Fibroblast of lung (primary cell): ENCODE measurements around the gene ZYG11B. TPM values are rescaled to one million over a fixed set of nuclear protein-coding genes. Genes with fewer than 3 reads are reported as not detected.

Experiments
- DNase-seq, 2 donors: peaks; one replicate each; pipeline versions ENCODE4 v3.0.0 to v3.0.0-alpha.2; 2010; ENCODE audit warnings: low read depth in 2 of 2
- H2AFZ ChIP-seq: 2 replicates; pipeline ENCODE4 v1.5.1; 2012; ENCODE audit warnings: low read length, control low read depth, inconsistent platforms
- H3K27ac ChIP-seq: 2 replicates; pipeline ENCODE4 v1.5.1; 2011; ENCODE audit warnings: low read length, control low read depth; ENCODE audit not compliant: insufficient read depth
- H3K27me3 ChIP-seq: 2 replicates; pipeline ENCODE4 v1.5.1; 2011; ENCODE audit warnings: mild to moderate bottlenecking, low read length; ENCODE audit not compliant: control insufficient read depth, insufficient read depth
- H3K36me3 ChIP-seq: 2 replicates; pipeline ENCODE4 v1.5.1; 2011; ENCODE audit warnings: low read length; ENCODE audit not compliant: control insufficient read depth, insufficient read depth
- H3K4me1 ChIP-seq: 2 replicates; pipeline ENCODE4 v1.5.1; 2011; ENCODE audit warnings: low read length; ENCODE audit not compliant: control insufficient read depth, insufficient read depth; ENCODE audit errors: extremely low read depth
- H3K4me2 ChIP-seq: 2 replicates; pipeline ENCODE4 v1.5.1; 2011; ENCODE audit warnings: low read length, control low read depth; ENCODE audit not compliant: insufficient read depth; ENCODE audit errors: extremely low read depth
- H3K4me3 ChIP-seq, 4 experiments: fragments of 200-600 bp in 1 of 4; sonication (generic) in 1 of 4; replicated peaks in 1 of 4; 2 replicates each; pipeline ENCODE4 v1.5.1; 2011 to 2016; ENCODE audit warnings: low read length in 4 of 4, low read depth in 3 of 4, mild to moderate bottlenecking in 3 of 4, control low read depth in 2 of 4, inconsistent platforms in 1 of 4, mixed read lengths in 1 of 4; ENCODE audit not compliant: insufficient read depth in 1 of 4; ENCODE audit errors: control extremely low read depth in 1 of 4
- H3K79me2 ChIP-seq: 2 replicates; pipeline ENCODE4 v1.5.1; 2012; ENCODE audit warnings: mild to moderate bottlenecking, low read length, inconsistent platforms; ENCODE audit not compliant: control insufficient read depth, insufficient read depth
- H3K9ac ChIP-seq: 2 replicates; pipeline ENCODE4 v1.5.1; 2011; ENCODE audit warnings: mild to moderate bottlenecking, low read length, control low read depth; ENCODE audit not compliant: insufficient read depth
- H3K9me3 ChIP-seq: 2 replicates; pipeline ENCODE4 v1.5.1; 2012; ENCODE audit warnings: low read depth, low read length; ENCODE audit not compliant: control insufficient read depth, insufficient read depth
- H4K20me1 ChIP-seq: 2 replicates; pipeline ENCODE4 v1.5.1; 2011; ENCODE audit warnings: low read length; ENCODE audit not compliant: control insufficient read depth, insufficient read depth; ENCODE audit errors: extremely low read depth
- CTCF ChIP-seq, 2 donors: IDR thresholded peaks in 1 of 2; conservative IDR thresholded peaks in 1 of 2; 1 replicate in 1 of 2; 2 replicates in 1 of 2; pipeline ENCODE4 v1.5.1; 2011 to 2012; ENCODE audit warnings: low read length in 2 of 2, control low read depth in 1 of 2, inconsistent platforms in 1 of 2, low read depth in 1 of 2, mild to moderate bottlenecking in 1 of 2
- EZH2 ChIP-seq: IDR thresholded peaks from 2 replicates; pipeline ENCODE4 v1.5.1; 2012; ENCODE audit warnings: low read length, control low read depth, mild to moderate bottlenecking; ENCODE audit errors: missing control alignments
- polyA plus RNA-seq, 2 donors: library from polyadenylated mRNA; depleted of rRNA in 1 of 2; stranded (reverse) in 1 of 2; unstranded in 1 of 2; fragments of >200 nt; gene quantifications; 2 replicates each; pipeline ENCODE4 v1.2.1, GENCODE V29; 2011 to 2012; ENCODE audit warnings: missing spikeins in 1 of 2
- total RNA-seq: library from RNA; depleted of rRNA; stranded (reverse); fragments of >200 nt; gene quantifications from 2 replicates; pipeline ENCODE4 v1.2.1, GENCODE V29; 2014

The ZYG11B gene
- total and polyA plus RNA-seq, 2 donors (not counting 1 experiment from before 2014, with no cell fraction given) = 30.2 to 50.7 TPM

GRCh38 chr1:52723260-52723659 is 3.0 kb upstream of the ZYG11B start:
- H3K36me3 ChIP-seq = no peaks in the 10 kb centered on the region
- H3K27me3 ChIP-seq = no peaks in the 10 kb centered on the region
- no peaks in the 10 kb centered on the region for H3K4me1 ChIP-seq
- peaks cover 17% of the 10 kb centered on the region for H3K79me2 ChIP-seq
- H3K4me2 ChIP-seq = no peak overlapping the region
- H3K27ac ChIP-seq = no peak overlapping the region
- no peak for DNase-seq
- no peak overlapping the region for H3K4me3 ChIP-seq
- H4K20me1 ChIP-seq = no peaks in the 10 kb centered on the region
- H3K9ac ChIP-seq = no peak overlapping the region
- H3K9me3 ChIP-seq = no peaks in the 10 kb centered on the region
- H2AFZ ChIP-seq = no peak overlapping the region
- TF ChIP-seq CTCF (conservative IDR thresholded peaks at IDR 0.05 in 1 of 2, IDR thresholded peaks at IDR 0.05 in 1 of 2; ENCODE audit: low read depth in 1 of 2, low read length in 2 of 2) (no peak), EZH2 (no peak)

GRCh38 chr1:52725903-52726264 is 369 bp upstream of the ZYG11B start:
- no peak overlapping the region for H3K9ac ChIP-seq

GRCh38 chr1:52727114-52727586 is 897 bp downstream of the ZYG11B start:
- no peaks in the 10 kb centered on the region for H3K27me3 ChIP-seq
- H4K20me1 ChIP-seq = no peaks in the 10 kb centered on the region
- H3K4me3 ChIP-seq = peak overlapping the region; percentile 61 to 86 (median 80)
- no peaks in the 10 kb centered on the region for H3K36me3 ChIP-seq
- H3K27ac ChIP-seq = peak overlapping the region; percentile 21
- peak overlapping the region; percentile 74 for H3K9ac ChIP-seq
- no peak for DNase-seq
- H3K79me2 ChIP-seq = peaks cover 42% of the 10 kb centered on the region
- H3K9me3 ChIP-seq = no peaks in the 10 kb centered on the region
- H3K4me1 ChIP-seq = no peaks in the 10 kb centered on the region
- TF ChIP-seq EZH2 (no peak), CTCF (conservative IDR thresholded peaks at IDR 0.05 in 1 of 2, IDR thresholded peaks at IDR 0.05 in 1 of 2; ENCODE audit: low read depth in 1 of 2, low read length in 2 of 2) (no peak)
- peak overlapping the region; percentile 88 for H3K4me2 ChIP-seq
- H2AFZ ChIP-seq = peak overlapping the region; percentile 32

More at GRCh38 chr1:52725903-52726264, 369 bp upstream of the ZYG11B start:
- TF ChIP-seq CTCF (conservative IDR thresholded peaks at IDR 0.05 in 1 of 2, IDR thresholded peaks at IDR 0.05 in 1 of 2; ENCODE audit: low read depth in 1 of 2, low read length in 2 of 2) (no peak), EZH2 (no peak)
- Histone ChIP-seq H3K79me2 (peaks cover 38% of the 10 kb centered on the region), H3K27ac (no peak overlapping the region), H3K27me3 (no peaks in the 10 kb centered on the region), H3K4me3 (peak overlapping the region; percentile 12 to 86 (median 43)), H3K36me3 (no peaks in the 10 kb centered on the region), H4K20me1 (no peaks in the 10 kb centered on the region), H3K9me3 (no peaks in the 10 kb centered on the region), H3K4me1 (no peaks in the 10 kb centered on the region), H3K4me2 (peak overlapping the region; percentile 21), H2AFZ (peak overlapping the region; percentile 97)
- DNase-seq = no peak
